Lower lobe of right lung (tissue), 2 donors: ENCODE data around the gene RAD23B. TPM values are rescaled to one million over a fixed set of nuclear protein-coding genes. Genes with fewer than 3 reads are reported as not detected.

ENCODE experiments used
- ATAC-seq, 2 donors: fragments of 200-7000 bp; cut with Tn5 transposase; one replicate each; pipeline ENCODE4 v1.9.1; 2020 to 2022; ENCODE audit warnings: mild to moderate bottlenecking in 2 of 2, moderate library complexity in 2 of 2
- DNase-seq: peaks from one replicate; pipeline ENCODE4 v3.0.0-alpha.2; 2020
- H3K27ac ChIP-seq: fragments of 200-600 bp; one replicate; pipeline ENCODE4 v1.8.0; 2022
- H3K27me3 ChIP-seq: fragments of 200-600 bp; one replicate; pipeline ENCODE4 v1.8.0; 2022; ENCODE audit warnings: low read depth
- H3K36me3 ChIP-seq: fragments of 200-600 bp; one replicate; pipeline ENCODE4 v1.8.0; 2022; ENCODE audit warnings: mild to moderate bottlenecking
- H3K4me1 ChIP-seq: fragments of 200-600 bp; one replicate; pipeline ENCODE4 v1.8.0; 2022
- H3K4me3 ChIP-seq: fragments of 200-600 bp; one replicate; pipeline ENCODE4 v1.8.0; 2022; ENCODE audit warnings: mild to moderate bottlenecking
- H3K9me3 ChIP-seq: fragments of 200-600 bp; one replicate; pipeline ENCODE4 v1.8.0; 2022
- CTCF ChIP-seq: fragments of 200-600 bp; IDR thresholded peaks from one replicate; pipeline ENCODE4 v1.8.0; 2022; ENCODE audit warnings: antibody characterized with exemption, mild to moderate bottlenecking
- intact Hi-C: fragments of 100-400 bp; cut with DNase I; formaldehyde crosslinking; loops from one replicate; pipeline ENCODE4 v1.11.0; 2022
- total RNA-seq: library from RNA; stranded (reverse); fragmentation: NEBNext Ultra II Directional; extraction: Animal tissue kit (Norgen Biotek cat#: 25700); gene quantifications from one replicate; pipeline ENCODE4 v1.2.1, GENCODE V29; 2021
- donor health status: DM: no; HTN: yes; CAD: no; lungs with severe emphysema.

Gene RAD23B
- total RNA-seq, 1 donor from 2014 or later, result 95.4 TPM

DNA sequence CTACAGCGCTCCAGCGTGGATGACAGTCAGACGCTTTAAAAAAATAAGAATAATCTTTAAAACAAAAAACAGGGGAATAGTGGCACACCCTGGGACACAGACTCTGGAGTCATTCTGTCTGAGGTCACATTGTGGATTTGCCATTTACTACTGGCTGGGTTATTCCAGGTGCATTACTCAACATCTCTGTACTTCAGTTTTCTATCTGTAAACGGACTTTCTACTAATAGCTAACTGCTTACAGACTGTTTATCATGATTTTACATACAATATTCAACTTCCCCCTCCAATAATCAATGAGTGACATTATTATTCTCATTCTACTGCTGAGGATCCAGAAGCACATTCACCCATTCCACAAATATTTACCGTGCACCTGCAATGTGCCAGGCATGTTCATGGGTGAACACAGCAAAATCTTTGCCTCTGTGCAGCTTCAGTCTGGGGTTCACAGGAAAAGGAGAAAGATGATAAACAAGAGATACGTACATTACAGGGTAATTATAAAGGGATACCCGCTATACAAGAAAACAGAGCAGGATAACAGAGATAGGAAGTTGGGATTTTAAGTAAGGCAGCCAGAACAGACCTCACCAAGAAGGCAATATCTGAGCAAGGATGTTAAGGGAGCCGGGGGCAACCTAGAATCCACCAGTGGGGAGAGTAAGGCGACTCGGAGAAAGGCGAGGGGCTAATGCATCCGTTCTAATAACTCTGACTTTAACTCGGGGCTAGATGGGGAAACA, 984 bp upstream of the RAD23B start:
- H3K36me3 ChIP-seq, result no peaks in the 10 kb centered on the region
- no peak for ATAC-seq
- peaks cover 39% of the 10 kb centered on the region for H3K4me1 ChIP-seq
- intact Hi-C loops, result no loop called here
- TF ChIP-seq CTCF, result no peak
- H3K27ac ChIP-seq, result peak overlapping the region; percentile 86
- H3K27me3 ChIP-seq, result no peaks in the 10 kb centered on the region
- no peak for DNase-seq
- H3K9me3 ChIP-seq, result no peaks in the 10 kb centered on the region
- peak overlapping the region; percentile 95 for H3K4me3 ChIP-seq

DNA sequence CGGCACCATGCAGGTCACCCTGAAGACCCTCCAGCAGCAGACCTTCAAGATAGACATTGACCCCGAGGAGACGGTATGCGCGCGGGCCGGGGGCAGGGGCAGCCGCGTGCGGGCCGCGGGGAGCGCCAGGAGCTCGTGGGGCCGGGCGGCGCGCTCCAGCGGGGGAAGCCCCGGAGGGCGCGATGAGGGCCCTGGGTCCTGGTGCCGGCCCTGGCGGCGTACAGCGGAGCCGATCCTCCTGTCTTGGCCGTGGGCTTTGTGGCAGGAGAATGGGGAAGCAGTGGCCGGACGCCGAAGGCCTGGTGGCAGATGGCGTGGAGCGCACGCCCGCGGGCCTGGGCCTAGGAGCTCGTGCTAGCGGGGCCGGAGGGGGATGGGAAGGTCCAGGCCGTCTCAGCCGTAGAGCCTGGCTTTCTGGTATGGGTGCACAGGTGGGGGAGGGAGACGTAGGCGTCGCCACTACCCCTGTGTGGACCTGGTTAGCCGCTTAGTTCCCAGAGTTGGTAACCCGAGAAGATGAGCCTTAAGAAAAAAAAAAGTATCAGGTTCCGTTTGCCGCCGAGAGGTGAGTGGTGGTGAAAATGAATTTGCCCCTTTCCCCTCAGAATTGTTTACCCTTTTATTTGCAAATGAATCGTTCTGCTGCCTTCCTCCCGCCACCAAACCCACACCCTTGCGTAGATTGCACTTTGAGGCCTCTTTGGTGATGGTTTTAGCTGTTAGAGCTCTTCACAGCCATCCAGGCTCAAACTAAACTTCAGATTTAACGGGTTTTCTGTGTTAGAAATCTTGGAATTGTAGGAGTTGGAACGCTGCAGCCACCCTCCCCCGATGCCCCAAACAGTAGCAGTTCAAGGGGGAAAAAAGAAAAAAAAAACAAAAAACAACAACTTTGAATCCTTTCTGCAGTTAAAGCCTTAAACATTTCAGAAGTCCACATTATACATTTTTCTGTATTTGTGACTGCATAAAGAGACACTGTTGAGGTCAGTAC, 841 bp downstream of the RAD23B start:
- Histone ChIP-seq H3K9me3 (no peaks in the 10 kb centered on the region), H3K4me1 (peaks cover 50% of the 10 kb centered on the region), H3K27me3 (no peaks in the 10 kb centered on the region), H3K27ac (peak overlapping the region; percentile 99), H3K4me3 (peak overlapping the region; percentile 95), H3K36me3 (no peaks in the 10 kb centered on the region)
- intact Hi-C loops, result no loop called here
- ATAC-seq, result peak; percentile 68 to 72
- peak; percentile 90 for DNase-seq
- TF ChIP-seq CTCF, result no peak

DNA sequence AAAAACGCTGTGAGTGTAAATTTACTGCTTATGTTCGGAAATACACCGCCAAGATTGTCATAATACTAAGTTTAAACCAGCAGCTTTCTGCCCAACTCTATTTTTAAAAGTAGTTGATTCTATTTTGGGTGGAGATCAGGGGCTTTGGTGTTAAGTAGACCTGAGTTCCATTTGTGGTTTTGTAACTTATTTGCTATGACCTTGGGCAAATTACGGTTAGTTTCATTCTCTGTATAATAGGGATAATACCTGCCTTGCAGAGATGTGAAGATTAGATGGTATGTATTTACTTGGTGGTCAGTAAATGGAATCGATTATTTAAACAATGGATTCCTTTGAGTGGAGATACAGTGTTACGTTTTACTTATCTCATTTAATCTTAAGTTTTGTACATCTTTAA, 1.6 kb downstream of the RAD23B start:
- ATAC-seq, result no peak
- DNase-seq, result no peak
- Histone ChIP-seq H3K4me3 (peak overlapping the region; percentile 95), H3K9me3 (no peaks in the 10 kb centered on the region), H3K27me3 (no peaks in the 10 kb centered on the region), H3K36me3 (no peaks in the 10 kb centered on the region), H3K4me1 (peaks cover 55% of the 10 kb centered on the region), H3K27ac (peak overlapping the region; percentile 99)
- intact Hi-C loops, result no loop called here
- TF ChIP-seq CTCF, result no peak

- H3K9me3 ChIP-seq, result no peaks in the 10 kb centered on the region
- DNase-seq (no peak), ATAC-seq (no peak)
- H3K4me1 ChIP-seq, result peaks cover 56% of the 10 kb centered on the region
- peak overlapping the region; percentile 95 for H3K4me3 ChIP-seq
- intact Hi-C loops, result no loop called here
- peak overlapping the region; percentile 12 for H3K27ac ChIP-seq
- no peak for TF ChIP-seq CTCF
- no peaks in the 10 kb centered on the region for H3K36me3 ChIP-seq
- H3K27me3 ChIP-seq, result no peaks in the 10 kb centered on the region
Measured at GRCh38 chr9:107285286-107285685, 2.2 kb downstream of the RAD23B start.

- H3K4me1 ChIP-seq, result peaks cover 64% of the 10 kb centered on the region
- no peaks in the 10 kb centered on the region for H3K27me3 ChIP-seq
- no peak for TF ChIP-seq CTCF
- intact Hi-C loops, result no loop called here
- peak overlapping the region; percentile 95 for H3K4me3 ChIP-seq
- no peaks in the 10 kb centered on the region for H3K9me3 ChIP-seq
- peak overlapping the region; percentile 12 for H3K27ac ChIP-seq
- no peak for ATAC-seq
- no peak for DNase-seq
- no peaks in the 10 kb centered on the region for H3K36me3 ChIP-seq
Measured at GRCh38 chr9:107286057-107286456, 3.0 kb downstream of the RAD23B start.
